ENCODE measurements around the gene COBL. TPM values are rescaled to one million over a fixed set of nuclear protein-coding genes. Genes with fewer than 3 reads are reported as not detected.

The COBL gene
- total RNA-seq, 2 experiments from 2014 or later, result not detected

DNA sequence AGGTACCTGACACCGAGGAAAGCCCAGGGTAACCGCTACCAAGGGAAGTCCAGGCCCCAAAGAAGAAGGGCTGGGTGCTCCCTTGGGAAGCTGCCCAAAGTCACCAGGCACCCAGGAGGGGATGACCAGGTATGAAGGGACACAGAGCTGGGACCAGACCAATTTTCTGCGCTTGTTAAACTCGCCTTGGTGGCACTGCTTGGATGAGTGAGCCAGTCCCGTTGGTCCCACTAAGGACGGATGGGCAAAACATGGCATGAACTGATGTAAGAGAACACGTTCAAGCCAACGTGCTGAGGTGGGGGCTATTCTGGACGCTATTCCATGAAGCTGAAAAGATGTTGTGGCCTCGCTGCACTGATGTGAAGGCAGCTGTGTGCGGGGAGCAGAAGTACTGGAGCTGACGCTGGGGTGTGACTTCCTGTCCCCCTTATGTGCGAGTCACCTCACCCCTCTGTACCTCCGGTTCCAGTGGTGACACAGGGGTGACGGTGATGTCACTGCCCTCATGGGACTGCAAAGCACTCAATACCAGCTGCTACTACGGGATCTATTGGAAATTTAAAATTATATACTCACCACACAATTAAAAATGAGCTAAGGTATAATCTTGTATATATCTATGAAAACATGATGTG lies 73.6 kb downstream of the COBL start:
- no peak overlapping the region for H3K4me3 Mint-ChIP-seq

DNA sequence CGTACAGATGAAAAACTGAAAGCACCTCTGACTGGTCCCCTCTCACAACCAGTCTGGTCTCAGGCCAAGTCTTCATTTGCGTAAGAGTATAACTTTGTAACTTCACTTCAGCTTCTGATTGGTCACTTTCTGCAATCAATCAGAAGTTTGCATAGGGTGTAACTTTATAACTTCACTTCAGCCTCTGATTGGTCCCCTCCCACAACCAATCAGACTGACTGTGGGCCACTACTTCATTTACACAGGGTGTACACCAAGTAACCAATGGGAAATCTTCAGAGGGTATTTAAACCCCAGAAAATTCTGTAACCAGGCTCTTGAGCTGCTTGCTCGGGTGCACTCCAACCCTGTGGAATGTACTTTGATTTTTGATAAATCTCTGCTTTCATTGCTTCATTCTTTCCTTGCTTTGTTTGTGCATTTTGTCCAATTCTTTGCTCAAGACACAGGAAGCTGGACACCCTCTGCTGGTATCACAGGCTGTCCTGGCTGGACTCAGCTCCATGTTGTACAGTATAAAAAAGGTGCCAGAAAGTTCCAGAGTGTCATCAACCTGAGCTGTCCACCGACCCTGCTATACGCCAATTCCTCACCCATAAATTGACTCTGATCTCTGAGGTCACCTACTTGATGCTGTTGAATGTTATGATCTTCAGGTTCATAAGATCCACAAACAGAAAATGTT lies 74.5 kb downstream of the COBL start:
- H3K36me3 Mint-ChIP-seq (ENCODE audit: low read depth), result no peaks in the 10 kb centered on the region
- DNase-seq (no peak), ATAC-seq (no peak)
- intact Hi-C loops (cut with DNase I, micrococcal nuclease), result no loop called here
- H3K4me1 Mint-ChIP-seq, result no peaks in the 10 kb centered on the region
- POLR2A ChIA-PET, result no interaction called here
- H3K4me3 Mint-ChIP-seq, result no peak overlapping the region
- no peaks in the 10 kb centered on the region for H3K27me3 Mint-ChIP-seq
- H3K27ac Mint-ChIP-seq, result no peak overlapping the region
- H3K9me3 Mint-ChIP-seq (ENCODE audit: low read depth), result no peaks in the 10 kb centered on the region
- CTCF ChIA-PET, result interaction anchor here (0.6 kb wide), 1 partner anchor 174 kb away, joined by 3 read pairs; no protein-coding TSS in a partner anchor

More for the DNA sequence above, 73.6 kb downstream of the COBL start:
- POLR2A ChIA-PET, result no interaction called here
- no peaks in the 10 kb centered on the region for H3K9me3 Mint-ChIP-seq (ENCODE audit: low read depth)
- no peaks in the 10 kb centered on the region for H3K4me1 Mint-ChIP-seq
- DNase-seq (no peak), ATAC-seq (no peak)
- intact Hi-C loops (cut with DNase I, micrococcal nuclease), result no loop called here
- no peaks in the 10 kb centered on the region for H3K27me3 Mint-ChIP-seq
- no peak overlapping the region for H3K27ac Mint-ChIP-seq
- CTCF ChIA-PET, result no interaction called here
- no peaks in the 10 kb centered on the region for H3K36me3 Mint-ChIP-seq (ENCODE audit: low read depth)

- H3K4me3 Mint-ChIP-seq, result no peak overlapping the region
- H3K27ac Mint-ChIP-seq, result no peak overlapping the region
- H3K9me3 Mint-ChIP-seq (ENCODE audit: low read depth), result no peaks in the 10 kb centered on the region
- ChIA-PET CTCF (interaction anchor here (1.6 kb wide), 1 partner anchor 80 kb away, joined by 5 read pairs; no protein-coding TSS in a partner anchor), POLR2A (no interaction called here)
- no peaks in the 10 kb centered on the region for H3K36me3 Mint-ChIP-seq (ENCODE audit: low read depth)
- no peaks in the 10 kb centered on the region for H3K27me3 Mint-ChIP-seq
- no peaks in the 10 kb centered on the region for H3K4me1 Mint-ChIP-seq
- no peak for ATAC-seq
- intact Hi-C loops (cut with DNase I, micrococcal nuclease), result no loop called here
- no peak for DNase-seq
Observed at GRCh38 chr7:51240868-51241267, 75.7 kb downstream of the COBL start.

- H3K9me3 Mint-ChIP-seq (ENCODE audit: low read depth), result no peaks in the 10 kb centered on the region
- H3K27me3 Mint-ChIP-seq, result no peaks in the 10 kb centered on the region
- intact Hi-C loops (cut with DNase I, micrococcal nuclease), result no loop called here
- ATAC-seq (no peak), DNase-seq (no peak)
- ChIA-PET POLR2A (no interaction called here), CTCF (interaction anchor here (1.6 kb wide), 1 partner anchor 79 kb away, joined by 5 read pairs; no protein-coding TSS in a partner anchor)
- H3K27ac Mint-ChIP-seq, result no peak overlapping the region
- H3K36me3 Mint-ChIP-seq (ENCODE audit: low read depth), result no peaks in the 10 kb centered on the region
- H3K4me3 Mint-ChIP-seq, result no peak overlapping the region
- no peaks in the 10 kb centered on the region for H3K4me1 Mint-ChIP-seq
Observed at GRCh38 chr7:51239691-51240090, 76.9 kb downstream of the COBL start.

GRCh38 chr7:51238981-51239495 lies 77.6 kb downstream of the COBL start:
- no peaks in the 10 kb centered on the region for H3K36me3 Mint-ChIP-seq (ENCODE audit: low read depth)

GRCh38 chr7:51237446-51238133 lies 79.0 kb downstream of the COBL start:
- no peak for ATAC-seq
- intact Hi-C loops (cut with DNase I, micrococcal nuclease), result no loop called here
- no peaks in the 10 kb centered on the region for H3K36me3 Mint-ChIP-seq (ENCODE audit: low read depth)
- H3K27ac Mint-ChIP-seq, result no peak overlapping the region
- DNase-seq, result no peak
- H3K4me3 Mint-ChIP-seq, result no peak overlapping the region
- H3K9me3 Mint-ChIP-seq (ENCODE audit: low read depth), result no peaks in the 10 kb centered on the region
- H3K4me1 Mint-ChIP-seq, result no peaks in the 10 kb centered on the region
- H3K27me3 Mint-ChIP-seq, result no peaks in the 10 kb centered on the region
- ChIA-PET CTCF (no interaction called here), POLR2A (no interaction called here)

More at GRCh38 chr7:51238981-51239495, 77.6 kb downstream of the COBL start:
- no peaks in the 10 kb centered on the region for H3K27me3 Mint-ChIP-seq
- ChIA-PET CTCF (interaction anchor here (1.6 kb wide), 1 partner anchor 78 kb away, joined by 5 read pairs; no protein-coding TSS in a partner anchor), POLR2A (no interaction called here)
- no peaks in the 10 kb centered on the region for H3K9me3 Mint-ChIP-seq (ENCODE audit: low read depth)
- H3K27ac Mint-ChIP-seq, result no peak overlapping the region
- no peak for ATAC-seq
- H3K4me3 Mint-ChIP-seq, result no peak overlapping the region
- intact Hi-C loops (cut with DNase I, micrococcal nuclease), result no loop called here
- no peak for DNase-seq
- H3K4me1 Mint-ChIP-seq, result no peaks in the 10 kb centered on the region

GRCh38 chr7:51236470-51237132 lies 80.0 kb downstream of the COBL start:
- POLR2A ChIA-PET, result no interaction called here

GRCh38 chr7:51235593-51236313 lies 80.9 kb downstream of the COBL start:
- Mint-ChIP-seq H3K27ac (no peak overlapping the region), H3K4me3 (no peak overlapping the region), H3K4me1 (no peaks in the 10 kb centered on the region), H3K36me3 (ENCODE audit: low read depth) (no peaks in the 10 kb centered on the region), H3K9me3 (ENCODE audit: low read depth) (no peaks in the 10 kb centered on the region), H3K27me3 (peaks cover under 1% of the 10 kb centered on the region)
- no peak for DNase-seq
- intact Hi-C loops (cut with DNase I, micrococcal nuclease), result no loop called here
- ChIA-PET CTCF (no interaction called here), POLR2A (no interaction called here)
- no peak for ATAC-seq

More at GRCh38 chr7:51236470-51237132, 80.0 kb downstream of the COBL start:
- CTCF ChIA-PET, result no interaction called here
- no peaks in the 10 kb centered on the region for H3K36me3 Mint-ChIP-seq (ENCODE audit: low read depth)
- H3K27me3 Mint-ChIP-seq, result no peaks in the 10 kb centered on the region
- H3K27ac Mint-ChIP-seq, result no peak overlapping the region
- no peaks in the 10 kb centered on the region for H3K4me1 Mint-ChIP-seq
- no peak for ATAC-seq
- no peak for DNase-seq
- H3K4me3 Mint-ChIP-seq, result no peak overlapping the region
- intact Hi-C loops (cut with DNase I, micrococcal nuclease), result no loop called here
- H3K9me3 Mint-ChIP-seq (ENCODE audit: low read depth), result no peaks in the 10 kb centered on the region

DNA sequence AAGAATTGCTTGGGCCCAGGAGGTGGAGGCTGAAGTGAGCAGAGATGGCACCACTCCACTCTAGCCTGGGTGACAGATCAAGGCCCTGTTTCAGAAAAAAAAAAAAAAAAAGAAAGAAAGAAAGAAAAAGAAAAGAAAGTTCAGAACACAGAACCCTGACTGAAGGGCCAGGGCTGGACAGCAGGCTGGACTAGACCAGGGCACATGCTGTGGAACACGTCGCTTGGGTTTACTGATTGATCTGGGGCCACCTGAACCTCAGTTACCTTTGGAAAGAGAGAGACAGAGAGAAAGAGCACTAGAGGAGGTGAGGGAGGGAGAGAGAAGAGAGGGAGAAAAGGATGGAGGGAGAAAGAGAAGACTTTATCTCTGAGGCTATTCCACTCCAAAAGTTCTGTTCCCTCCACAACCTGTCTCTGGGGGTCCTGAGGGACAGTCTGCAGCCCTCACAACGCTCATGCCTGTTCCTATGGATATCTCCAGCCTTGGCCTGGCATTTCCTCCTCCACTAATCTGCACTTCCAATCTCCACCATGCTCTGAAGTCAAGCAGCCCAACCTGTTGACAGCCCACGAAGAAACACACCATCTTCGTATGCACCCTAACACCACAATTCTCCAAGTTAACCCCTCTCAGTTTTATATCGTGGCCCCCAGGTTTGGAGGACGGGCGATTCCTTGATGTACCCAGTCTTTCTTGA lies 81.8 kb downstream of the COBL start:
- DNase-seq (no peak), ATAC-seq (no peak)
- ChIA-PET CTCF (no interaction called here), POLR2A (no interaction called here)
- intact Hi-C loops (cut with DNase I, micrococcal nuclease), result no loop called here
- Mint-ChIP-seq H3K9me3 (ENCODE audit: low read depth) (no peaks in the 10 kb centered on the region), H3K4me3 (no peak overlapping the region), H3K36me3 (ENCODE audit: low read depth) (no peaks in the 10 kb centered on the region), H3K4me1 (no peaks in the 10 kb centered on the region), H3K27ac (no peak overlapping the region), H3K27me3 (peaks cover 6% of the 10 kb centered on the region)

GRCh38 chr7:51234139-51234538 lies 82.5 kb downstream of the COBL start:
- H3K4me3 Mint-ChIP-seq, result no peak overlapping the region
- POLR2A ChIA-PET, result no interaction called here
- H3K9me3 Mint-ChIP-seq (ENCODE audit: low read depth), result no peaks in the 10 kb centered on the region
- CTCF ChIA-PET, result no interaction called here
- DNase-seq (no peak), ATAC-seq (no peak)
- H3K27ac Mint-ChIP-seq, result no peak overlapping the region
- no peaks in the 10 kb centered on the region for H3K36me3 Mint-ChIP-seq (ENCODE audit: low read depth)
- peaks cover 6% of the 10 kb centered on the region for H3K27me3 Mint-ChIP-seq
- H3K4me1 Mint-ChIP-seq, result no peaks in the 10 kb centered on the region
- intact Hi-C loops (cut with DNase I, micrococcal nuclease), result no loop called here

- H3K4me3 Mint-ChIP-seq, result no peak overlapping the region
- H3K27ac Mint-ChIP-seq, result no peak overlapping the region
- DNase-seq (no peak), ATAC-seq (no peak)
- ChIA-PET CTCF (no interaction called here), POLR2A (no interaction called here)
- no peaks in the 10 kb centered on the region for H3K4me1 Mint-ChIP-seq
- intact Hi-C loops (cut with DNase I, micrococcal nuclease), result no loop called here
- no peaks in the 10 kb centered on the region for H3K9me3 Mint-ChIP-seq (ENCODE audit: low read depth)
- peaks cover 6% of the 10 kb centered on the region for H3K27me3 Mint-ChIP-seq
- no peaks in the 10 kb centered on the region for H3K36me3 Mint-ChIP-seq (ENCODE audit: low read depth)
Observed at GRCh38 chr7:51233374-51233773, 83.2 kb downstream of the COBL start.

Measured in activated CD4-positive, alpha-beta T cell treated with anti-CD3 and anti-CD28 coated beads for 36 hours (primary cell).